Ammon's horn (tissue), 1 donor: ENCODE results near the gene PRCD.

Experiments
- DNase-seq: peaks from one replicate; pipeline ENCODE4 v3.0.0-alpha.2; 2016; ENCODE audit warnings: low spot score

Gene PRCD

DNA sequence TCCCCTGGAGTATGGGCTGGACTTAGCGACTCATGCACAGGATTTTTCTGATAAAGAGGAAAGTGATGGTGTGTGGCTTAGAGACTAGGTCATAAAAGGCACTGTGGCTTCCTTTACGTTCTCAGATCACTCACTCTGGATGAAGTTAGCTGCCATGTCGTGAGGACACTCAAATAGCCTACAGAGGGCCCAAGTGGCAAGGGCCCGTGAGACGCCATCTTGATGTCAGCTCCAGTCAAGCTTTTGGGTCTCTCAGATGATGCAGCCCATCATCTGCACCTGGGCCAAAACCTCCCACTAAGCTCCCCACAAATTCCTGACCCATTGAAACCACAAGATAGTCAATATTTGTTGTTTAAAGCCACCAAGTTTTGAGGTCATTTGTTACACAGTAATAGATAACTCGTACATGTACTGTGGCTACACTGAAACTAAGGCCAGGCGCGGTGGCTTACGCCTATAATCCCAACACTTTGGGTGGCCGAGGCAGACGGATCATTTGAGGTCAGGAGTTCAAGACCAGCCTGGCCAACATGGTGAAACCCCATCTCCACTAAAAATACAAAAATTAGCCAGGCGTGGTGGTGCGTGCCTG, 31.1 kb downstream of the PRCD start:
- DNase-seq = no peak

DNA sequence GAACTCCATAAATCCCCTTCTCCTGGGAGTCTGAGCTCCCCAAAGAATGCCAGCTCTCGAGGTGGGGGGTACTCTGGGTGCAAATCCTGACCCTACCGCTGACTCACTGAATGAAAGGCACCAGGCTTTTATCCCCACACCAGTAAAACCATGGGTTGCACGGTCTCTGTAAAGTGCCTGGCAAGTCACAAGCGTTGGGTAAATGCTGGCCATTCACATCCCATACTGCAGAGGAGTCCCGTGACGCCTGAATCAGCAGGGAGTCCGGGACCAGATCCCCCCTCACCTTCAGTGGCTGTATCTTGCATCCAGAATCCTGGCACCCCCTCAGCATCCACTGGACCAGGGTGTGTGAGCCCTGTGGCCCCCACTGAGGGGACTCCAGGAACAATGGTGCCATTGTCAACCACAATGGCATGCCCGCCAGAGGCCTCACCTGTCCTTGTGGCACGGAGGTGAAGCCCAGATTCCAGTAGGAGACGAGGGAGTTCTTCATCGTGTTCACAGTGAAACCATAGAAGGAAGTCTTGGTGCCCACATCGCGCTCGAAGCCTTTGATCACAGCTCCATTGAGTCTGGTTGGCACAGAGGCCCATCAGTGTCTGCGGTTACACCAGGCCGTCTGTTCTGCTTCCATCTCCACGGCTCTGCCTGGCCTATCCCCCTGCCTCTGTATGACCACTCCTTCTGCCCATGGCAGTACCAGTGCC, 32.5 kb downstream of the PRCD start:
- no peak for DNase-seq

GRCh38 chr17:76573096-76573495, 33.3 kb downstream of the PRCD start:
- no peak for DNase-seq

DNA sequence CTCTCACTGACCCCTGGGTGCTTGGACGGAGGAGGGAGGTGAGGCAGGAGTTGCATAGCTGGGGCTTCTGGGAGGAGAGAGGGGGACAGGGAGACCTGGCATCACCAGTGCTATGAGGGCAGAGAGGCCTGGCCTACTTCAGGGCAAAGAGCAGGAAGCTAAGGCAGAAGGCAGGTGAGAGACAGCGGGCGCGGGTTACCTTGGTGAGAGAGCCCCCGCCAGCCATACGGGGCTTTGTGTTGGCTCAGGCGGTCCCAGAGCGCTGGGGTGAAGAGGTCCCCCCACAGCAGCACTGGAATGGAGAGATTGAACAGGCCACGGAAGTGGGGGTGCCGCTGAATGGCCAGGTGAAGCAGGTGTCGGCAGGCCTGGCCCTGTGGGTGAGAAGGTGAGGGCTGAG, 34.3 kb downstream of the PRCD start:
- DNase-seq = no peak

GRCh38 chr17:76575570-76575969, 35.7 kb downstream of the PRCD start:
- no peak for DNase-seq

GRCh38 chr17:76576189-76576588, 36.3 kb downstream of the PRCD start:
- DNase-seq = no peak

DNA sequence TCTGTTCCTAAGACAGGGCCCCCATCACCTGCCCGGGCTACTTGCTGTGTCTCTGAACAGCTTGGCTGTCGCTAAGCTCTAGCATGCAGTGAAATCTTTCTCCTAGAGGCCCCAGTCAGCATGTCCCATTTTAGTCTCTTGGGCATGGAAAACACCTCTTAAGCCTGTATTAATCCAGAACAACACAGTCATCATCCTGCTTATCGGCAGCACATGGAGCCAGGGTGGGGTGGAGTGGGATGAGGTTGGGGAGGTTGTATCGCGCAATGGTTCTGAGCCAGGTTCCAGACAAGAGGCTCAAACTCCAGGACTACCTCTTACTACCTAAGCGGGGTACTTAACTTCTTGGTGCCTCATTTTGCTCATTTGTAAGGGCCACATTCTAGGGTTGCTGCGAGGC, 38.0 kb downstream of the PRCD start:
- no peak for DNase-seq

GRCh38 chr17:76578376-76578775, 38.5 kb downstream of the PRCD start:
- DNase-seq = no peak

DNA sequence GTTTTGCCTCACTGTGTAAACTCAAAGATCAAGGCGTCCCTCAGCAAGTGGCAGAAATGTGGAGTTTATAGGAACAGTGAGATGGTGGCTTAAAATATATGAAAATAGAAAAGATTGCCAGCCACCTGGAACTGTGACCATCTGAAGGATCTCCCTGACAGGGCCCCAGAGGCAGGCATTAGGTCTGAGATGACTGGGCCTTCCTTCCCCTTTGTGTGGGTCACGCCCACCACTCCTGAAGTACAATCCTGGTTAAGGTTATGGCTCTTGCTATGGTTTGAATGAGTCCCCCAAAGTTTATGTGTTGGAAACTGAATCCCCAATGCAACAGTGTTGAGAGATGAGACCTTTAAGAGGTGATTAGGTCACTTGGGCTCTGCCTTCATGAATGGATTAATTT, 39.4 kb downstream of the PRCD start:
- no peak for DNase-seq

DNA sequence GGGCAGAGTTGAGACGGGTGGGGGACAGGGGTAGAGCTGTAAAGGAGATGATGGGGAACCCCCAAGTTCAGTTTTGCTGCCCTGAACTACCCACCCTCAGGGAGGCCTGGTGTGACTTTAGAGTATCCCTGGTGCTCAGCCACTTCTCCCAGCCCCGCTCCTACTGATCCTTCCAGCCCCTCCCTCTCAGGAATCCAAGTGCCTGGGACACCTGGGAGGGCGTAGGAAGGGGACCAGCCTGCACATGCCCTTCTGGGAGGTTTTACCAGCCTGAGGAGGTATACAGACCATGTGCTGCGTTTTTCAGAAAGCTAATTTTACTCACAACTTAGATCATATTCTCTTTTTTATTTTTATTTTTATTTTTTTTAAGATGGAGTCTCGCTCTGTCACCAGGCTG, 41.7 kb downstream of the PRCD start:
- DNase-seq = no peak

DNA sequence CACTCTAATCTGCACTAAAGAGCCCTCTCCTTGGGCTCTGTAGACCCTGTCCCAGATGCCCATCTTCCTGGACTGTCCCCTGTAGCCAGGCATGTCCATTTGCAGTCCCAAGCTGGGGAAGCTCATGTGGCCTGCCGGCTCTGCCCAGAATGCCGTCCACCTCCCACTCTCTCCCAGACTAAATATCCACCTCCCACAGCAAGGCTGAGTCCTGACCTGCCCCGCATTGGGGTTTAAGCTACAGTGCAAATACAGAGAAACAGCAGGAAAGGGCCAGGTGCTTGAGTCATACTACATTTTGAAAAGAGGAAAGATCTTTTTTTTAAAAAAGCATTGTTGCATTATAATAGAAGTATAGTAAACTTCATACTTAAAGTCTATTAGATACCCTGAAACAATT, 42.8 kb downstream of the PRCD start:
- DNase-seq = no peak

DNA sequence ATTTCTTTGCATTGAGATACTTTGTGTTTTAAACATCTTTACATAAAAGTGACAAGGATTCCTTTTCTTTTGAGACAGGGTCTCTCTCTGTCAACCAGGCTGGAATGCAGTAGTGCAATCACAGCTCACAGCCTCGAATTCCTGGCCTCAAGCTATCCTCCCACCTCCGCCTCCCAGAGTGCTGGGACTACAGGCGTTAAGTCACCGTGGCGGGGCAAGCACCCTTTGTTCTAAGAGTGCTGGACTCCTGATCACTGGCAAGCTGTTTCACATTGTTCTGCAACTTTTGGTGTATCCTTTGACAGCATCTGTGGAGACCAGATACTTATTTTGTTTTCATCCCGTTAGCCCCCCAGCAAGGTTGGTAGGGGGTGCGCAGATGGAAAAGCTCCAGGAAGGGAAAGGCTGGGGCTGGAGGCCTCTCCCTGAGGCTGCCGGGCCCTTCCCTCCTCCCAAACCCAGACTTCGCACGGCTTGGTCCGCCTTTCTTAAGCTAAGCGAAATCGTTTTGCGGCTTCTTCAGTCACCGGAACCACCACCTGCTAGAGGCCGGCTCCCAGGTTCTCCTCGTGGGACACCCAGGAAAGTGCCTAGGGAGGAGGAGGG, 44.7 kb downstream of the PRCD start:
- no peak for DNase-seq

GRCh38 chr17:76585033-76585648, 45.3 kb downstream of the PRCD start:
- DNase-seq = no peak

DNA sequence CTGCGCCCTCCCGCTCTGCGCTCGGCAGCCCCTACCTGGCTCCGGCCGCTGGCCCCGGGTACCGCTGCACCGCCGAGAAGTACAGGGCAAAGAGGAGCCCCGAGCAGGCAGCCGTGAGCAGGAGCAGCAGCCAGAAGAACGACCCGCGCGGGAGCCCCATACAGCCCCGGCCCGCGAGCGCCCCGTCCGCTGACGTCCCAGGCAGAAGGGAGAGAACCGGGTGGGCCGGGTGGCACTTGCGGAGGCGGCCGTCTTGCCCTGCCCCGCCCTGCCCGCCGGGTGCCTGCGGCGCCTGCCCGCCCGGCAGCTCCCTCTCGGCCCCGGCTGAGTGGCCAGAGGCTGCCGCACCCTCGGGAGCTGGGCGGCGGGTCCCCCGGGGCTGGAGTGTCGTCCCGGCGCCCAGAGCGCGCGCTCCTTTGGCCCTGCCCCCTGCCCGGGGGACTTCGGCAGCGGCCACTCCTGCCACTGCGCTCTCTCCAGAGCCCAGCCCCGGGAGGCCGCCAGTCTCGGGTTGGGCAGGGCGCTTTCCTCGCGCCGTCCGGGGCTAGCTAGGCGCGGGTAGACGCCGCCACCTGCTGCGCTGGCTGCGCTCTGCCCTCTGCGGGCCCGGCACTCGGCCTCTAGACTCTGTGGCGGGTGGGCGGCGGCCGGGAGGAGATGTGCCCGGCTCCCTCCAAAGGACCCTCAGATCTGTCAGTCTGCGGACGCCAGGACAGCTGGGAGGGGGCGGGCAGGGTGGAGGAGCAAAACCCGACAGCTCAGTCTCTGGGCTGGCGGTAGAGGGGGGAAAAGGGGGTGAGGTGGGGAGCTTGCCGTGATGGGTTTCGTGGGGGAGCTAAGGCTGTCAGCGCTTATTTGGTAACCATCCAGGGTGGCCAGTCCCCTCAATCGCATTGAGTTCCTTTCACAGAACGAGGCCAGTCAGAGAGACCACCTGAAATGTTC, 46.1 kb downstream of the PRCD start, which contains the start of gene ST6GALNAC2:
TSS of gene ST6GALNAC2 (minus strand) at position 212 of the 945 bp plus-strand sequence. CDS start at position 160, 52 bp downstream.
- no peak for DNase-seq

DNA sequence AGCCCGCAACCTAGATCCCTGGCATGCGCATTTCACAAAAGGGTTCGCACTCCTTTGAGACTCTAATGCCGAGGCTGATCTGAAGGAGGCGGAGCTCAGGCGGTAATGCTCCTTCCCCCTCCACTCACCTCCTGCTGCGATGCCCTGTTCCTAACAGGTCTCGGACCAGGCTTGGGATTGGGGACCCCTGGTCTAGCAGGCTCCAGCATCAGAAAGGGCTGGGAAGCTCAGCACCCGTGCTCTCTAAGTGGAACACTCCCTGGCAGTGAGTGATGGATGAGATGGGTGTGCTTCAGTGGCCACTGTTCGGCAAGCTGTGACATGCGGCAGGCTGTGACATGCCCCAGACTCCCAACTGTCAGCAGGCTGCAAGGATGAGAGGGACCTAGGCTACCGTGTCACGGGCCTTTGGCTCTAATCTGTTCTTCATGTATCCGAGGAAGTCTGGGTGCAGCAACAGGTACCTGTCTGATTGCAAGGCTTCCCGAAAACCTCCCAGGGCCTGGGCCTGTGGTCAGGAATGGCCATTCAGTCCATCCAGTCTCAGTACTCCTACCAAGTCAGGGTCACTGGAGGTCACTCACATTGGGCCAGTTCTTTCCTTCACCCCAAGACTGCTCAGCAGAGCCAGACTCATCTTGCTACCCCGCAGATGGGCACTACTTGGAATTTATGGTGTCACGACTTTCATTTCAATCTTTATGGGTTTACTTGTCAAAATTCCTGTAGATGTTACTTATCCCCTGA, 47.1 kb downstream of the PRCD start:
- no peak for DNase-seq

DNA sequence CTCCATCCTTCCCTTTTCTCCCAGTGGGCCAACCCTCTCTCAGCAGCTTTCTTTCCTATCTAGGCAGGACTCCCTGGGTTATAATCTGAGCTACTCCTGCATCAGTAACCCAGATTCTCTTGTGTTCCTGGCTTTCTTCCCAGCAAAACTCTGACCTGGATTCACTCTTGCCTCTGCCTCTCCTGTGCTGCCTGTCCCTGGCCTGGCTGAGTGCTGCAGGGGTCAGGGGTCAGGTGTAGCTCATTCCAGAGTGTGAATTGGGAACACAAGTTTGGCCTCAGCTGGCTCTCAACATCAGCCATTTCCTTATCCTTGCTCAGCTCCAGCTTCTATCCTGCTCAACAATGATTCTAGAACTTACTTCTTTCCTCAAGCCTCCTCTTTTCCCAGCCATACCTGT, 48.3 kb downstream of the PRCD start:
- DNase-seq = no peak

DNA sequence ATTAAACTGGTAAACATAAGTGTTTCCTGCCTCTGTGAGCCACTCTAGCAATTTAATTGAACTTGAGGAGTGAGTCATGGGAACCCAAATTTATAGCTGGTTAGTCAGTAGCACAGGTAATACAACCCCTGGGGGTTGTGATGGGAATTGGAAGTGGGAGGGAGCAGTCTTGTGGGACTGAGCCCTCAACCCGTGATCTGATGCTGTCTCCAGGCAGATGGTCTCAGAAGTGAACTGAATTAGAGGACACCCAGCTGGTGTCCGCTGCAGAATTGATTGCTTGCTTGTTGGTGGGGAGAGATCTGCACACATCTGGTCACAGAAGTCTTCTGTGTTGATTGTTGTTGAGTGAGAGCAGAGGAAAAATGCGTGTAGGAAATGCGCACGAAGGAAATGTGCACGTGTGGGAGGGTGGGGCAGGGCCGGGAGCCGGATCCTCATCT, 53.6 kb downstream of the PRCD start:
- DNase-seq = no peak

- no peak for DNase-seq
Observed at GRCh38 chr17:76593959-76594358, 54.1 kb downstream of the PRCD start.

- no peak for DNase-seq
Observed at GRCh38 chr17:76594690-76595089, 54.8 kb downstream of the PRCD start.
